Measurements from ENCODE around the gene CFAP206.
"Not testable (repeated sequence)": the region's sequence is repeated elsewhere in the genome, so short reads cannot be mapped to it uniquely, and the experiment has no call there.

The CFAP206 gene

GRCh38 chr6:87420360-87420759, 12.6 kb downstream of the CFAP206 start:
- DNase-seq (ENCODE audit: low read depth in 2 of 3, low spot score in 2 of 3), result no peak

- no peak for DNase-seq (ENCODE audit: low read depth in 2 of 3, low spot score in 2 of 3)
Observed at GRCh38 chr6:87421576-87421975, 13.8 kb downstream of the CFAP206 start.

- no peak for DNase-seq (ENCODE audit: low read depth in 2 of 3, low spot score in 2 of 3)
Observed at GRCh38 chr6:87426789-87427188, 19.0 kb downstream of the CFAP206 start.

DNA sequence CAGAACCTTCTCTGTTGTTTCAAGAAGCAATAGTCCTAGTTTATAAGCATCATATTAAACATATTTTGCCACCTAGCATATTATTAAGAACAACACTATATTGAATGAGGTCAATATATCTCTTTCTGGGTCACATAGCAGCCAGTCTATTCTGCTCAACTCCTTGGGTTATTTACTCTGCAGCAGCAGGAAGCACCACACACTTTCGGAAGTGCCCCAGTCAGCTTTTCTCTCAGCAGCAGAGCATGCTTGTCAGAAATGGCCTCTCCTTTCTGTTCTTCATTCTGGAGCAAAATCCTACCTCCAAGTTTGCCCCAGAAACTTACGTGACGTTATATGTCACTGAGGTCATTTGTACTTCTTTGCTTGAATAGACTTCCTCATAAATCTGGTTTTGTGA, 22.7 kb downstream of the CFAP206 start:
- DNase-seq (ENCODE audit: low read depth in 2 of 3, low spot score in 2 of 3), result no peak

DNA sequence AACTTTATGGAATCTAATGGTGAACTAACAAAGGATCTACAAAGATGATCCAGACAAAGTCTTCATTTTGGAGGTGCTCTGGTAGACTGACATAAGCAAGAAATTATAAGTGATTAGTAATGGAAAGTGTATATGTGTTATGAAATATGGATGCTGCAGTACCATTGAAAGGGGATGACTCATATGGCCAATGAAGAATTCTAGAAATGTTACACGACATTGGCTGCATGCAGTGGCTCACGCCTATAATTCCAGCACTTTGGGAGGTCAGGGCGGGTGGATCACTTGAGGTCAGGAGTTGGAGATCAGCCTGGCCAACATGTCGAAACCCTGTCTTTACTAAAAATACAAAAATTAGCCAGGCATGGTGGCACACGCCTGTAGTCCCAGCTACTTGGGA, 23.5 kb downstream of the CFAP206 start:
- DNase-seq (ENCODE audit: low read depth in 2 of 3, low spot score in 2 of 3), result no peak

DNA sequence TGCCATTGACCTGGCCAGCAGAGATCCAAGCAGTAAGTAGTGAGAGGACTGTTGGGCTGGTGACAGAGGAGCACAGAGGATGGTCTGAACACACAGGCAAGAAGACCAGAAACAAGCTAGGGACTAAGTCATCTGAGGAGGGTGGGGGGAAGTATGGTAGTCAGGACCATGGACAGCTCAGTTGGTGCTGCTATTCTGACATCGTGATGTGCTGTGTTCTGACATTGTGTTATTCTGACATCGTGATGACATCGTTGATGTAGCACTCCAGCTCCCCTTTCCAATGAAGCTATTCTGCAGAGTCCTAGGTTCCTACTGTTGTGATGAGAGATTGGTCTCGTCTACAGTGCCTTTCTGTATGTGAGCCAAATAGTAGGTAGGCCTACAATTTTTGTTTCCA, 28.7 kb downstream of the CFAP206 start:
- DNase-seq (ENCODE audit: low read depth in 2 of 3, low spot score in 2 of 3), result no peak

DNA sequence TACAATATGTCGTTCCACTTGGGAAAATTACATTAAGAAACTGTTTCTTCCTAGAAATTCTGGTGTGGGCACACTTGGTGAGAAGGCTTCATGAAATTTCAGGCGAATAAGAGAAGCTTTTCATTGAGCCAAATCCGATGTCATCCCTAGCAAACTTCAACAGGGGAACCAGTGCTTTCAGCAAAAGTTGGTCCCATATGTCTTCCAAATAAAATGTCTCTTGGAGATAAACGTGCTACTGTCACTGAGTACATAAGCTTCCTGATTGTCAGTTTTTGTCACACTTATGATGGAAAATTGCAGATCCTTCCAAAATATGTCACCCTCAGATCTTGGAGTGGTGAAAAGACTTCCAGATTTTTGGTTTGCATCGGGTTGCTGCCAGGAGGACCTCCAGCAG, 33.9 kb downstream of the CFAP206 start:
- DNase-seq (ENCODE audit: low read depth in 2 of 3, low spot score in 2 of 3), result no peak

DNA sequence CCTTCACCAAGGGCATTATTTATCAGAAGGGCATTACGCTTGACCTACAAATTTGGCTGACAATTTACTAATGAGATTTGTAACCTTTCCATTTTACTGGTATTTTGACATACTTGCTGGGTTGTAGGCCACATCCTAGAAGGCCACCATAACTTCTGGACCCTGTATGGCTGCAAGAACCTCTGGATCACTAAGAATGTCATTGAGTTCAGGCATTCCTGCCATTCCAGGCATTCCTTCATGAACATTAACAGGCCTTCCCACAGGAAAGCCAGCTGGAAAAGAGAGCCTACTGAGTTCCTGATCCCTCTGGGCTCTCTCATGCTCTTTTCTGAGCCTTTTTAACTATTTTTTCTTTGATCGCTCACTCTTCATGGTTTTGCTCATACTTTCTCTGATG, 36.6 kb downstream of the CFAP206 start:
- DNase-seq (ENCODE audit: low read depth in 2 of 3, low spot score in 2 of 3), result no peak

GRCh38 chr6:87465051-87465450, 57.3 kb downstream of the CFAP206 start:
- DNase-seq (ENCODE audit: low read depth in 2 of 3, low spot score in 2 of 3), result no peak

DNA sequence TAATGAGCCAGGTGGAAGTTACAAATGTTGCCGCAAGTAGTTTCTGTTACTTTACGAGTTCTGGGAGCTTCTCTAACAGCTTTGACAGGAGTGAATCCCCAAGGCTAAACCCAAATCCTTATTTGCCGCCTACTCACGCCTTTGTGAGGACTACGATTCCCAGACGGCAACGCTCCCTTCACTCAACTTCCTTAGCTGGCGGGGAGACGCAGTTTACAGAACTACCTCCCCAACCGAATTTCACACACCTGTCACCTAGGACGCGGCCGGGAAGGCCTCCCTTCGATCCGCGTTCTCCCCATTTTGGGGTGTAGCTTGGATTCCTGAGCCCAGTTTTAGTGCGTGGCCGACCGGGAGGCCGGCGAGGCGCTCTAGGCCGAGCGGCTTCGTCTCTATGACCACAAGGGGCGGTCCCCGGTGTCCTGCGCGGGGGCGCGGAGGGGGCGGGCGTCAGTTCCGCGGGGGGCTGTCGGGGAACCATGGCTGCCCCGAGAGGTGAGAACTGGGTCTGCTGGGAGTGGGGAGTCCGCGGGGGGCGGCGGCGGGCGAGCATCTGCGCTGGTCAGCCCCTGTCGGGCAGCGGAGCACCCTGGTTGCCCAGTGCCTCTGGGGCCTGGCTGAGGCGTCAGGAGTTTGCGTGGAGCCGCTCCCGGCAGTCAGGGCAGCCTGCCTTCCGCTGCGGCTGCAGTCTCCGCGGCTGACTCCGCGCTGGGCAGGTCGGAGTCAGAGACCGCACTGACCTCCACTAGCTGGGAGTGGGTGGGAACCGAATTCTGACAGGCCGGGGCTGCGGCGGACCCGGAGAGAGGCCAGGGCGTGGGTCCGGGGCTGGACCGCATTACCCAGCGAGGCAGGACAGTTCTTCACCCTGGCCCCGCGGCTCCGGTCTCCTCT, 65.0 kb downstream of the CFAP206 start, which contains the start of gene SLC35A1:
Gene SLC35A1 (plus strand): TSS at position 450 of the 894 bp plus-strand sequence. CDS start 30 bp downstream, at position 480.
- peak; percentile 65 to 78 (median 76) for DNase-seq (ENCODE audit: low read depth in 2 of 3, low spot score in 2 of 3)

DNA sequence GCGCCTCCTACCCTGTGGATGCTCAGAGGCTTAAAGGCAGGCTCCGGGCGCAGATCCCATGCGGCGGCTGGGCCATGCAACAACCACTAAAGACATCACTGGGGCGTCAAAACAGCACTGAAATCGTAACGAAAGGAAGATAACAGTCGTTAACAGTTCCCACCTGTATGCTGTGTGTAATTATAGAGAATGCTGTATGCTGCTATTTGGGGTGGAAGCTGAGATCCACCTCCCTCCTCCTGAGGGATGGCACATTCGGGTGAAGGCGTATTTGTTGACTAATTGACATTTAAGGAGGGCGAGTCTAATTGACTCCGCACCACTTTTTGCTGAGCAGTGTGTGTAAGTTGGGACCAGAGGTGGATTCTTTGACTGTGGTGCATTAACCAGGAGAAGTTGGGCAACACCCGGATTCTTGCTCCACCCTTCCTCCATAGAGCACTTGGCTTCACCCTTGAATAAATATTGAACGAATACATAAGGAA, 65.7 kb downstream of the CFAP206 start:
- no peak for DNase-seq (ENCODE audit: low read depth in 2 of 3, low spot score in 2 of 3)

- no peak for DNase-seq (ENCODE audit: low read depth in 2 of 3, low spot score in 2 of 3)
Observed at GRCh38 chr6:87481931-87482330, 74.2 kb downstream of the CFAP206 start.

- DNase-seq (ENCODE audit: low read depth in 2 of 3, low spot score in 2 of 3), result no peak
Observed at GRCh38 chr6:87482366-87482765, 74.6 kb downstream of the CFAP206 start.

DNA sequence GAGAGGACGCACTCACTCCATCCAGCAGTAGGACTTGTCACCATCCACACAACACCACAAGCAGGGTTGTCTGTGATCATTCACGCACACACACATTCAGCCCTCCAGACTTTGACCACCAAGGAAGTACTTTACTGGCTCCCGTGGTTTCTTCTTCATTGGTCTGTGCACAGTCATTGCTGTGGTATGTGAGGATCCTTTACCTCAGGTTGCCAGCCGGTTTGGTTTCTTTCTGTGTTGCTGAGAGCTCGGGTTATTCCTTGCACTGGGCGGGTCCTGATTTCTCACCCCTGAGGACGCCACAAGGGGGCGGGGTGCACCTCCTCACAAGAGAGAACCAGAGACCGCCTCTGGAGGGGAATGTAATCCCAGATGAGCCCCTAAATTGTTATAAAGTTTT, 76.2 kb downstream of the CFAP206 start:
- no peak for DNase-seq (ENCODE audit: low read depth in 2 of 3, low spot score in 2 of 3)

DNA sequence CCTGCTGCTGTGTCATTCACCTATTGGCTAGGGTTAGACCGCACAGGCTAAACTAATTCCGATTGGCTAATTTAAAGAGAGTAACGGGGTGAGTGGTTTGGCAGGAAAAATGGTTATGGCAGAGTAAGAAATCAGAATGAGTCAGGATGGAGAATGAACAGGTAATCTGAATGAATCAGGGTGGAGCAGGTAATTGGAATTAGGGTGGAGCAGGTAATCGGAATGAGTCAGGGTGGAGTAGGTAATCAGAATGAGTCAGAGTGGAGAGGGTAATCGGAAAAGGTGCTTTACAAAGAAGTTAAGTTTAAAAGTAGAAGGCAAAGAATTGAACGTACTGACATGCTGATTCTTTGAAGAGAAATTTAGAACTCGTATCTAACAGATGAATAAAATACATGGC, 76.7 kb downstream of the CFAP206 start:
- DNase-seq (ENCODE audit: low read depth in 2 of 3, low spot score in 2 of 3), result no peak

DNA sequence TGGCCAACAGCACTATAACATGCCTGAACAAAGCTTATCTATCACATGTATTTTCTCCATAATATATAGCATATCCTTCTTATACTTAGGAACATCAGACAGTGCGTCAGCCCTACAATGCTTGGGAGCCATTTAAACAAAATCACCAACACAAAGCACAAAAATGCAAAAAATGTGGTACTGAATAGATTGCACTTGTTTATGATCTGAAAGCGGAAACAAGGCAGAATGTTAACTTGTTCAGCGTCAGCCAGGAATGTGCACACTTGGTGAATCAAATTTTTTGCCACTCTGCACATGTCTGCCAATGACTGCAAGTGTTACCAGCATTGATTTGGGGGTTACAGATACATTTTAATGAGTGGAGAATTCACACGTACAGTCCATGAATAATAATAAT, 79.8 kb downstream of the CFAP206 start:
- no peak for DNase-seq (ENCODE audit: low read depth in 2 of 3, low spot score in 2 of 3)

- not testable (repeated sequence) for DNase-seq (ENCODE audit: low read depth in 2 of 3, low spot score in 2 of 3)
Observed at GRCh38 chr6:87489326-87489725, 81.6 kb downstream of the CFAP206 start.

- DNase-seq (ENCODE audit: low read depth in 2 of 3, low spot score in 2 of 3), result no peak
Observed at GRCh38 chr6:87494761-87495422, 87.1 kb downstream of the CFAP206 start.

- DNase-seq (ENCODE audit: low read depth in 2 of 3, low spot score in 2 of 3), result no peak
Observed at GRCh38 chr6:87498048-87498447, 90.3 kb downstream of the CFAP206 start.

DNA sequence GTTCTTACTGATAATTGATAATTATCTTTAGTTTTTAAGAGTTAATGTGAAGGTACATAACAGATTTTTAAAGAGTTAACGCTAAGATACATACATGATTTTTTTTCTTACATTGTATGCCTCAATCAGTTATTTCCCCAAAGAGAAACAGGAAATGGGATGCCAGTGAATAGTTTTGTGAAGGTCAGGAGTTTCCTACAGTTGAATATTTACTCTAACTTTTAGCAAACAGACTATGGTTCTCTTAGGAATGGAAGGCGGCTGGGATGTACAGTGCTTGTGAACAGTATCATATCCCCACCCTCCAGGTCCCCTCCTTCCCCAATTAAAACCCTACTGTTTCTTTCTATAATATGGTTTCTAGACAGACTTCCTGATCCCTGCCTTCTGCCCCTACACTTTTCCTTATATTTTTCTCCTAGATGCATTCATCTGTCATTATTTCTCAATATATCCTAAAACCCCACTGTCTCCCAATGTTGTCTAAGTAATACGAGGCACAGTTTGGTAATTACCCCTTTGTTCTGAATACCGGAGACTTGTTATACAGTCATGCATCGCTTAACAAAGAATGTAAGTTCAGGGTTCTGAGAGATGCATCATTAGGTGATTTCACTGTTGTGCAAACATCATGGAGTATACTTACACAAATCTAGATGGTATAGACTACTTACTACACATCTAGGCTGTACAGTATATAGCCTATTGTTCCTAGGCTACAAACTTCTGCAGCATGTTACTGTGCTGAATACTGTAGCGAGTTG, 94.2 kb downstream of the CFAP206 start:
- no peak for DNase-seq (ENCODE audit: low read depth in 2 of 3, low spot score in 2 of 3)

DNA sequence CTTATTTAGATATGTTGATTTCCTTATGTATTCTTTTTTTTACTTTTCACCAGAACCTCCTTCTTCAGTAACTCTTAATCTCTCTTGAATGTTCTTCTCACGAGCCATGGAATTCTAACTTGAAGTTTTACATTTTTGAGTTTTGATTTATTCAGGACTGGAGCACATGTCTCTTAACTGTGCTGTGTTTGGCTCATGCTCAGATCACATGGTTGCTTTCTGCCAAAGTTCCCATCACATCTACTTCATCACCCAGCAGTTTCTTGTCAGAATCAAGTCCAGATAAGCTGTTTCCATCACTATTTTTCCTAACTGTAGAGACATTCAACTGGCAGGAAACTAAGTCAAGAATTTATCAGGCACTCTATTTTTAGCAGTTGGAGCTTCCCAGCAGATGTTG, 96.7 kb downstream of the CFAP206 start:
- no peak for DNase-seq (ENCODE audit: low read depth in 2 of 3, low spot score in 2 of 3)

All from activated CD8-positive, alpha-beta memory T cell treated with anti-CD3 and anti-CD28 coated beads for 48 hours (primary cell).